HG03064 (cell line): ENCODE data around the gene PLPP4.

Source experiments
- ATAC-seq: cut with Tn5 transposase; IDR thresholded peaks from one replicate; pipeline ENCODE4 v1.9.1; 2021; ENCODE audit warnings: low read depth; ENCODE audit not compliant: unreplicated experiment

The PLPP4 gene

DNA sequence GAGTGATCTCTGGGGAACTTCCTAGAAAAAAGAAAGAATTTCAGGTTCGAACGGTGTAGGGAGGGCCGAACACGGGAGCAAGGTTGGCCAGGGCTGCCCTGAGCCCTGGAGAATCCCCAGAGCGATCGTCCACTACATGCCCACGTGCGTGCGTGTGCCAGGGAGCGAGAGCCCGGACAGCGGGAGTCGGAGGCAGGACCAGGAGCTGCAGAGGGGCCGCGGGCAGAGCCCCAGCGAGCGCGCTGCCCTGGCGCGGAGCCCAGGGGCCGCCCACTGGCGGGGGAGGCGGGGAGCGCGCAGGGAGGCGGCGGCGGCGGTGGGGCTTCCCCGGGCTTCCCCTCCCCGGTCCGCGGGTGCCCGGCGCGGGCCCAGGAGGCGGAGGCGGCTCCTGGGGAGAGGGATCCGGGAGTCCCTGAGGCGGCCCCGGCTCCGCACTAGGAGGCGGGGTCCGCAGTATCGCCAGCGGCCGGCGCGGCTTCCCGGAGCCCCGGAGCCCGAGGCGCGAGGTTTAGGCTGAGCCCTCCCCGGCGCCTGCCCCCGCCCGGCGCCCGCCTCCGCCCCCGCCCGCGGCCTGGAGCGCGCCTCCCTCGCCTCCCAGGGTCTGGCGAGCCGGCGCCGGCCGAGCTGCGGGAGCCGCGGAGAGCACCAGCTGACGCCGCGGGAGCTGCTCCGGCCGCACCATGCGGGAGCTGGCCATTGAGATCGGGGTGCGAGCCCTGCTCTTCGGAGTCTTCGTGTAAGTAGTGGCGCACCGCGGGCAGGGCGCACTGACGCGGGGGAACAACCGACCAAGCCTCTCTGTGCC, at the start of gene PLPP4:
TSS of gene PLPP4 (plus strand) at position 602 of the 805 bp plus-strand sequence. CDS start at position 681, 79 bp downstream.
- no peak for ATAC-seq

DNA sequence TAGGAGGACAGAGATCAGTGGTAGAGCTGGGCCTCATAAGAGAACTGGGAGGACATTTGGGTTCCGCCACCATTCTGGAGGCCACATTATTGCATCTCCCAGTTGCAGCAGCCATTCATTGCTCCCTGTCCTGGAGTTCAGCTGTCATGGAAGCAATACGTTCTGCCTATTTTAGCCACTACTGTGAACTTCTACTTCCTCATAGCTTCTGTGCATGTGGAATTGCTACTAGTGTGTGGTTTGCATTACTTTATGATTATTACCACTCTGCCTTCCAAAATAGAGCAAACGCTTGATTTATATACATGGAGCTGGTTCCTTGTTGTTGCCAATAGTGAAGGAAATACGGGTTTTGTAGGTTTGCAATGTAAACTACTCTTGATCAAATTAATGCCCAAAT, 47.2 kb upstream of the PLPP4 start:
- ATAC-seq: no peak

DNA sequence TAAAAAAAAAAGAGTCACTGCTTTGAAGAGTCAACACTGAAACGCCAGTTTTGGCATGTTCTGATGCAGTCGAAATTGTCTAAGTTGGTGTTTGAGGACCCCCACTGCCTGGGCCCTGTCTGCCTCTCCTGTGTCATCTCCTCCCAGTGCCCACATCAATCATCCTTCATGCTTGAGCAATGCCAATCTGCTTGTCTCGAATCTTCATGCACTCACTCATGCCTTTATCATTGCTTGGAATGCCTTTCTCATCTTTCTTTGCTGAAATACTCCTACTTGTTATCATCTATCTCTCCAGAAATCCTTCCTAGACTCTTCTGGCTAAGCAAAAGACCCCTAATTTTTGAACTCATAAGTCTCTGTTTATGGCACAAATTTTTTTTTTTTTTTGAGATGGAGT, 42.1 kb upstream of the PLPP4 start:
- no peak for ATAC-seq

DNA sequence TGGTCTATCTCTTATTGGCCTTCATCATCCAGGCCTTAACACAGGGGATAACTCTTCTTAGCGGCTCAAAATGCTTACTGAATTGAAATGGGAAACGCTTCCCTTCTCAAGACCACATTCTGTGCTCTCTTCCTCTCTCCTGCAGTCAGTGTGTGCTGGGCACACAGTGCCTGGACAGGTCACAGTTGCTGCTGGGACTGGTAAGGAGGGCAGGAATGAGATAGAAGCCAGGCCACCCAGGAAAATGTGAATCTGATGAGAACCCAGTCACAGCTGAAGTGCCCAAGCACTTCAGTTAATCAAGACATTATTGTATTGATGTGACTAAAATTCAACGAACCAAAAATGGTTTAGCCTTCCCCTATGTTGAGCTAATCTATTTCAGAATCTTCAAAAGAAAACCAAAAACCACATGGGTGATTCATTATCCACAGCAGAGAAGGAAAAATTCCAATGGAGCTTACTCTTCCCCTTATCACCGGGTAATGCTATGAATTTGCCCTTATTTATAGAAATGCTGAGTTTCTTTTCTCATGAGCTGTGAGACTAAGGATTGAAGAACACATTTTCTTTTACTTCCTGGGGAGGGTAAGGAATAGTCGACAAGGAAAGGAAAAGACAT, 41.2 kb upstream of the PLPP4 start:
- no peak for ATAC-seq

DNA sequence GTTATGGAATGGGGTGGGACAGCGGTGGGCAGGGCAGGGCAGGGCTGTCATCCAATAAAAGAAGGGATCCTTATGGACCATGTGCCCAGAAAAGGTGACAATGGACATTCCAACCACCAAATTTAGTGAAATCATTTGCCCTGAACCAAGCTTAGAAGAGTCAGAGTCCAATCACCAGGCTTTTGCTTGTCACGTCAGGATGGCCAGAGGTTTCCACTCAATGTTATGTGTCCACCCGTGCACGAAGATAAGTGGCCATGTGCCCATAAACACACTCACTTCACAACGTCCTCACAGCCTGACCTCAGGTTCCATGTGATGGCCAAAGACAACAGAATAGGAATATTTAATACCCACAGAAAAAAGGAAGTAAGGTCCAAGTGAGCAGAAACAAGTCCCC, 36.6 kb upstream of the PLPP4 start:
- ATAC-seq: no peak

DNA sequence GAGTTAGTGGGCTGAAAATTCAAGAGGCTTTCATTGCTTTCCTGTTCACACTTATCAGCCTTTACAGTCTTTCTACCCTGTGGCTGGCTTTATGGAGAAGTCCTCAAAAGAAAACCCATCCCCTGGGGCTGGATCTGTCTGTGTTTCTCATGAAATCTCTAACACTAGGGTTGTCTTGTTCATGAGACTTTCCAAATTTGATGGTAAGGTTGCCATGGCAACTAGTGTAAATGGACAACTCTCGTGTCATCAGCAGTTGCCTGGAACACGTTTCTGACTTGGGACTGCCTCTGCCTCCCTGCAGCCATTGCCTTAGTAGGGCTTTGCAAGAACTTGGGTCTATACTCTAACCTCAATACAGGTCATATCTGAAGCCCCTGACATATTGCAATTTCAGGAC, 35.8 kb upstream of the PLPP4 start:
- ATAC-seq: no peak

DNA sequence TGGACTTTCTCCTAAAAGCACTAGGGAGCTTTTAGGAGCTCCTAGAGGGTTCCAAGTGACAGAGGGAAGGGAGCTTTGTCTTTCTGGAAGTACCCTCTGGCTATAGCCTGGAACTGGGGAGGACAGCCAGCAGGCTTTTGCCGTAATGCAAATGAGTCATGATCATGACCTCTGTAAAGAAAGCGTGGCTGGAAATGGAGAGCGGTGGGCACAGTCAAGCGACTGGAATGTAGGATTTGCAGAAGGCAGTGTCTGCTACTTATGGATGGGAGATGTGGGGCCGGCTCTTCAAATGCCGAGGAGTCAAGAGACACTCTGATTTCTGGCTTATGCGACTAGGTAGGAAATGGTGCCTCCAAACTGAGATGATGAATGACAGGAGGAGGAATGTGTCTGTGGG, 34.6 kb upstream of the PLPP4 start:
- no peak for ATAC-seq

DNA sequence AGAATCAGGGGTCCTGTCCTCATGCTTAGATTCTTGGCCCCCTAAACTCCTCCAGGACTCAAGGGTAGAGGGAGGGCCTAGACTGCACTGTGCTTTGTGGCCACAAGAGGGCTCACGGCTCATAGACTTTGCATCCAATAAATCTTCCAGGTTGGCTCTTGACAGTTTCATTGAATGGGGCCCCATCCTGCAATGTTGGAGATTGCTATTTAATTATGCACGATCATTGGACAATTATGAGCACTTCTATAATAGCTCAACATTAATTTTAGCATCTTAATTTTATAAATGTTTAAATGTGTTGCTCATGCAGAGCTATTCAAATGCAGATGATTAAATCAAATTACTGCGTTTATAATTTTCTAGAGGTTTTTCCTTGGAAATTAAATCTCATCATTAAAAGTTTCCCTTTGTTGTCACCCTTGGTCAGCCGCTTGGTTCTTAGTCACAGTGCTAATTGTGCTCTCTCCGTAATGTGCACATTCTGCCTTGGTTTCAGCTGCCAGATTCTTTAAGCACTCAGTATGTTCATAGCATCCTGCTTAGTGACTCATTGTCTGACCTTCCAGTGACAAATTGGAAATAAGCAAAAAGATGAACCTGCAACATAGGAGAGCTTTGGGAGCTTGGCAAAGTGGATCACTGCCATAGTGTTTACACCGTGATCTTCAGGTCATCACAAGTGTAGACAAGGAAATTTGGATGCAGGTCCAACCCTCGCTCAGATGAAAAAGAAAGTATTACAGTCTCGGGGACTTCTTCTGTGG, 33.4 kb upstream of the PLPP4 start:
- no peak for ATAC-seq

DNA sequence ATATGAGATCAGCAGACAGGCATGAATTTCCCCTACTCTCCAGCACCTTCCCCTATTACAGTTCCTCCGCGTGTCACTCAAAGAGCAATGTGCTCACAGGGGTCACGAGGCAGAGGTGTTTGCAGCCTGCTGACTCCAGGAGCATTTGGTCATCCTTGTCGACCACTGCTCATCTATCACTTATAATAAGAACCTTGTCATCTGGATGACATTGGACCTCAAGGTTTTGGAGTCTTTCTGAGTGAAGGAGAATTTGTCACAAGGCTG, 32.9 kb upstream of the PLPP4 start:
- no peak for ATAC-seq

DNA sequence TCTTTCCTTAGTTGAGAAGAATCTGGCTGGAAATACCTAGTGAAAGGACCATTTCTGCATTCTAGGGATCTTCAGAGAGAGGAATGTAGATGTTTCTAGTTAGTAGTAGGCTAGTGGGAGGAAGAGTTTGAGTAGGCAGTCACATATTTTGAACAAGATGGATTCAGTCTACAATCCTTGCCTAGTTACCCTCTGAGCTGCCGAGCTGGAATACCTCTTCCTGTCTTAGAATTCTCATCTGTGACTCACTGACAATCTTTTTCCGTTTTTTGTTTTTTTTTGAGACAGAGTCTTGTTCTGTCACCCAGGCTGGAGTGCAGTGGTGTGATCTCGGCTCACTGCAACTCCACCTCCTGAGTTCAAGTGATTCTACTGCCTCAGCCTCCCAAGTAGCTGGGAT, 30.7 kb upstream of the PLPP4 start:
- no peak for ATAC-seq

DNA sequence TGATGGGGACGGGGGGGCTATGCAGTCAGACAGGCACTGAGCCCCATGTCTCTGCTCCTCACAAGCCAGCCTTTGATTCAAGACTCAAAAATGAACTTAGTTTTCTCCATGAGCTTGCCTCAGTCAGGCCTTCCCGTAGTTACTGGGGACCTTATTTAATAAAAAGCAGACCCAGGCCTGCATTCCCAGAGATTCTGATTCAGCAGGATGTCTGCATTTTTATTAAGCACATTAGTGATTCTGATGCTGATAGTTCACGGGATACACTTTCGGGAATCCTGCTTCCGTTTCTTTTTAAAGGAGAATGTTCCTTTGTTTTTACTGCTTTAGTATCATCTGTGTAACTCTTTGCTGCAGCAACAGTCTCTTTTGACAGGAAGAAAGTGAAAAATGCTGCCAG, 28.3 kb upstream of the PLPP4 start:
- ATAC-seq: no peak

DNA sequence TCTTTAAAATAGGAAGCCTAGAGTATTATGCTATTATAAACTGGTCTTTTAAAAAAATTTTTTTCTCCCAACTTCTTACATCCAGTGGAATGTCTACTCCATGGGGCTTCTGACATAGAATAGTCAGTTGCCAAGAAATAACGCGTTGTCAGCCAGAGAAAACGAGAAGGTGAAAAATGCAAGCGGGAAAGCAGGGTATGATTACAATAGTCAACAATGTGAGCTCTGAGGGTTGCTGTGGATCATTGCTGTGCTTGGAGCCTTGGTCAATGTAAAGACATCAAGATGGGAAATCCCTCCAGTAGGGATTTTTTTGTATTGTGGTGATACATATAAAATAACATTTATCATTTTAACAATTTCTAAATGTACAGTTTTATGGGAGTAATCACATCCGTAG, 27.6 kb upstream of the PLPP4 start:
- ATAC-seq: no peak

DNA sequence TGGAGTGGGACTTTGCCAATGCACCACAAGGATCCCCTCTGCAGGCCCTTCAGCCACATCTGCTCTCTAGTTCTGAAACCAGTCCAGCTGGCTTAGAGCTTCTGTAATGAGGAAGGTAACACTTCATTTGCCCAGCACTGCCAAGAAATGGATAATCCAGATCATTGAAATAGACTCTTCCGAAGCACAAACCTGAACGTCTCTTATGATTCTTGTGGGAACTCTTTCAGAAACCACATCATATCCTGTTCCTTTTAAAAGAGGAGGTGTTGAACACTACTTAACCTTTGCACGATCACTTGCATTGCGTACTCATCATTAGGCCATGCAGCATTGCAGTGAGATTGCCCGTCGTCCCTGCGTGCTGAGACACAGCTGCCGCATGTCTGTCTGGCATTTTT, 25.8 kb upstream of the PLPP4 start:
- no peak for ATAC-seq

DNA sequence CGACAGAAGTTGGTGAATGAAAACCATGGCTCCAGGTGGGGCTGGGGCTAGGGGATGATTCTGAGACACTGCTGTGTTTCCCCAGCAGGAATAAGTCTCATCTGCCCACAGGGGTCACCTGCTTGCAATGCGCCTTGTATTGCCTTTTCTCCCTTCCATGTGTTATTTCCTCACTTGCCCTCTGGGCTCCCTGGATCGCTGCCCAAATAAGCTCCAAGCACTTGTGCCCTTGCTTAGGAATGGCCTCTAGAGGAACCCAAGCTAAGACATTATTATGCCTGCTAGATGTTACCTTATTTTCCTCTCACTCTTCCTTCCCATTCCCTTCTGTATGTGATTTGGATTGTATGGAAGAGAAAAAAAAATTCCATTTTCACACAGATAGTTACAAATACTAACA, 24.8 kb upstream of the PLPP4 start:
- ATAC-seq: no peak

DNA sequence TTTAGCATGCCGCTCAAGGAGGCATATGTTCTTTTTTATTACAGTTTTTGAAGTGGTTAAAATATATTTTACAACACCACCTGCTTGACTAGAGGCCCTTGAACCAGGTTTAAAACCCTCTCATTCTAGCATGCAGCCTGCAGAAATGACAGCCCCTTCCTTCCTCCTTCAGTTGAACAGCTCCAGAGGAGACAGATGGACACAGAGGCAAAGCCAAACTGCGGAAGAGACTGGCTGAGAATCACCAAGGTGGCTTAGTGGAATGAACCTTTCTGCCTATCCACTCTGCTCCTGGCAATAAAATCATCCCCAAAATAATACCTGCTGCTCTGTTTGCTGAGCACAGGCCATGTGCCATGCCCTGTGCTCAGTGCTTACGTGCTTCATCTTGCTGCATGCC, 23.9 kb upstream of the PLPP4 start:
- no peak for ATAC-seq

DNA sequence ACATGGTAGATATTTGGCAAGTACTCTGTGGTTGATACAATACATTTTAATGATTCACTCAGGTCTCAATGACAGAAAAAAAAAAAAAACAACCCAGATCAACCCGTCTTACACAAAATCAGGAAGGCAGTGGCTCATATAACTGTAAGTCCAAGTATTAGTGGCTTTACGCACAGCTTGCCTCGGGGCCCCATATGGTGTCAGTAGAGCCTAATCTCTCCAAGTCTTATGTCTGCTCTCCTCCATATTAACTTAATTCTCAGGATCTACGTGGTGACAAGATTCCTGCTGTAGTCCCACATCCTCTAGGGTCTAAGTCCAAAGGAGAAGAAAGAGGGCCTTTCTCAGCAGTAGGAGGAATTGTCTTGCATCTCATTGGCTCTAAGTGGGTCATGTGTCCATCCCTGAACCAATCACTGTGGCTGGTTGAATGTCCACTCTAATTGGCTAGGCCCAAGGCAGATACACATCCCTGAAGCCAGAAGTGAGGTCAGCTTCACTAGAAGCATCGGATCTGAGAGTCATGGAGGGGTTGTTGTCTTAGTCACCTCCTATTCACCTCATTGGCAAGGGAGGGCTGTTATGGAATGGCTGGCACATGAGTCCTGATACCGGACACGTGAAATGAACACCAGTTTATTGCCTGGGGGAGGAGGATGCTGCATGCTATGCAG, 20.5 kb upstream of the PLPP4 start:
- ATAC-seq: no peak

DNA sequence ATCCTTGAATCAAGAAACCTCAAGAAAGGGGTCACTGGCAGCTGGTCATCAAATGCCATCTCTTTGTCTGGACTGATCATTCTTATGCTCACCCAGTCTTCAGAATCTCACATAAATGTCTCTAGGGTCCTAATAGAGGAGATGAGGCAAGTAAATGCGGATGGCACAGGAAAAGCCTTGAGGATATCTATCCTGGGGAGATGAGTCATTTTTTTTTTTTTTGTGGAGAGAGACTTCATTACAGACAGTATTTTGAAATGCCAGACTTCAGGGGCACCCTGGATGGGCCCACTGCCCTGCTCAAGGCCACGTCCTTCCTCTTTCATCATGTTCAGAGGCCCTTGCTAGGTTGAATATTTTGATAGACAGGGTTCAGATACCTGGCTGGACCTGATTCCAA, 19.5 kb upstream of the PLPP4 start:
- ATAC-seq: no peak

DNA sequence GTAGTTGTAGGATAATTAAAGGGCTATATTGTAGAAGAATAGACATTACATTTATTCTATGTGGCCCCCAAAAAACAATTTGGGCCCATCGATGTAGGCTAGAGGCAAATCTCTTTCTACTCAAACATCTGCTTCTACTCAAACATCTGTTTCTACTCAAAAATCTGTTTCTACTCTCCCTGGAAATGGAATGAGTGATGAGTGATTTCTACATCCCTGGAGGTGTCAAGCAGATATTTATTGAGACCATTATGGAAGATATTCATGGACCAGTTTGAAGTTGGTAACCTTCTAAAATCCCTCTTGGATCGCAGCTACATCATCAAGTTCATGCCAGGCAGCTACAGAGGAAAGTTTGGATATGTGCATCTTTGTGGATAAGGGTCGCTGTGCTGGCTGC, 5.1 kb upstream of the PLPP4 start:
- ATAC-seq: no peak

DNA sequence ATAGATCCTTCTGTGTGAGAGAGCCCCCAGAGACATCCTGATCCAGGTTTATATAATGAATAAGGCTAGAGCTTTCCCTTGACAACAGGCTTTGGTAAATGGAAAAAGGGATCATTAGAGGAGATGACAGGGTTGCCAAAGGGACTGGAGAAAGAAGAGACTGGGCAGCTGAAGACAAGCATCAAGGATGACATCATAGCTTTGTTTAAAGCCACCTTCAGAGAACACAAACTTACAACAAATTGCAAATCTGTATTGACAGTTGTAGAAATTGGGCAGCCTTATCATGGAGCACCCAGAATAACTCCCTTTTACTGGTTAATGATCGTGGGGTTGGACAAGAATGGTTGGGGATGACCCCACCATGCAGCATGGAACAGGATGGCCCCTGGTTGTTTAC, 3.7 kb upstream of the PLPP4 start:
- ATAC-seq: no peak

DNA sequence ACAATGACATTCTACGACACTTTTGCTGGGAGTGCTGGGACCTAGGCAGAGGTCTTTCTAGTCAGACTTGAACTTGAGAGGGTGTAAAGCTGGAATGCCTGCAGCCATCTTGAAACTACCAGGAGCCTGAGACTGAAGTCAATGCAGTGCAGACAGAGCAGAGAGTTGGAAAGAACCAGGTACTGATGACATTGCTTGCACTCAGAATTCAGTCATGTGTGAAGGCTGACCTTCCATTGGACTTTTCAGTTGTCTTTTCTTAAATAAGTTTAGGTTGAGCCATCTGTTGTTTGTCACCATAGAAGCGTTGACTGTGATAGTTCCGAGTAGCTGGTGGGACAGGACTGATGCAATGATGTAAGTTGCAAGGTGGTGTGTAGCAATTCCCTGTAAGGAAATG, 3.1 kb upstream of the PLPP4 start:
- ATAC-seq: no peak

DNA sequence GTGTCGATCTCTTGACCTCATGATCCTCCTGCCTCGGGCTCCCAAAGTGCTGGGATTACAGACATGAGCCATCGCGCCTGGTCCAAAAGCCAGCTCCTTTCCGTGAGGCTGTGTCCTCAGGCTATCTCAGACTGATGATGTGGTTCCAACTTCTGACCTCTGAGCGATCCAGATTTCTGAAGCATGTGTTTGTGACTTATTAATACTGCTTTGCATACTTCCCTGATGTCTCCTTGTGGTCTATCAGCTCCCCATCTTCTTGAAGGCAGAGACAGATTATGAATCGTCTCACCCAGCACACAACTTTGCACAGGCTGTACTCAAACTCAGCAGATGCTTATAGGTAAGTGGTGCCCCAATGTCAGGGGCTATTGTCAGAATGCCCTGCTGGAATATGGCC, 2.0 kb upstream of the PLPP4 start:
- ATAC-seq: no peak
